ENCODE data around the gene XRRA1.
A peak's percentile ranks its signal among the peaks of the same experiment; 100 is the strongest.
"Not testable (repeated sequence)": the region's sequence is repeated elsewhere in the genome, so short reads cannot be mapped to it uniquely, and the experiment has no call there.

The XRRA1 gene

GRCh38 chr11:74948898-74949752, at the start of gene XRRA1, which contains the start of gene SPCS2:
Gene XRRA1 (minus strand): TSS chr11:74949091. CDS start chr11:74940878, 8,213 bp downstream.
Gene SPCS2 (plus strand): TSS chr11:74949266. CDS start chr11:74949286, 20 bp downstream.
- peak; percentile 98 for DNase-seq (ENCODE audit: low read depth, low spot score)
- H3K36me3 ChIP-seq (ENCODE audit: insufficient read depth, insufficient read length, low read length) = peaks cover 35% of the 10 kb centered on the region

GRCh38 chr11:74992852-74993251, 44.0 kb upstream of the XRRA1 start:
- DNase-seq (ENCODE audit: low read depth, low spot score) = no peak

More at GRCh38 chr11:74948898-74949752, at the start of gene XRRA1, which contains the start of gene SPCS2:
- H3K9ac ChIP-seq (ENCODE audit: insufficient read length, low read depth) = peak within 1 kb of the TSS; percentile 86
- TF ChIP-seq SUZ12 (IDR thresholded peaks at IDR 0.05; ENCODE audit: extremely low read depth, insufficient read depth, insufficient read length) (no peak), YY1 (IDR thresholded peaks at IDR 0.05; ENCODE audit: insufficient read depth, insufficient read length) (peak; percentile 84)
- no peaks in the 10 kb centered on the region for H3K27me3 ChIP-seq (ENCODE audit: insufficient read depth, insufficient read length)
- no peaks in the 10 kb centered on the region for H3K4me1 ChIP-seq (ENCODE audit: insufficient read depth, insufficient read length)
- H3K9me3 ChIP-seq (ENCODE audit: insufficient read depth, low read length) = no peaks in the 10 kb centered on the region
- peak within 1 kb of the TSS; percentile 83 for H3K4me3 ChIP-seq (ENCODE audit: insufficient read length, low read depth)

GRCh38 chr11:74990941-74991340, 42.0 kb upstream of the XRRA1 start:
- no peak overlapping the region for H3K9ac ChIP-seq (ENCODE audit: insufficient read length, low read depth)
- peaks cover 18% of the 10 kb centered on the region for H3K36me3 ChIP-seq (ENCODE audit: insufficient read depth, insufficient read length, low read length)
- no peaks in the 10 kb centered on the region for H3K27me3 ChIP-seq (ENCODE audit: insufficient read depth, insufficient read length)
- no peaks in the 10 kb centered on the region for H3K4me1 ChIP-seq (ENCODE audit: insufficient read depth, insufficient read length)
- TF ChIP-seq YY1 (IDR thresholded peaks at IDR 0.05; ENCODE audit: insufficient read depth, insufficient read length) = no peak
- no peaks in the 10 kb centered on the region for H3K9me3 ChIP-seq (ENCODE audit: insufficient read depth, low read length)
- no peak overlapping the region for H3K4me3 ChIP-seq (ENCODE audit: insufficient read length, low read depth)
- DNase-seq (ENCODE audit: low read depth, low spot score) = no peak

More at GRCh38 chr11:74992852-74993251, 44.0 kb upstream of the XRRA1 start:
- Histone ChIP-seq H3K36me3 (ENCODE audit: insufficient read depth, insufficient read length, low read length) (peaks cover 23% of the 10 kb centered on the region), H3K9me3 (ENCODE audit: insufficient read depth, low read length) (no peaks in the 10 kb centered on the region), H3K4me1 (ENCODE audit: insufficient read depth, insufficient read length) (no peaks in the 10 kb centered on the region), H3K9ac (ENCODE audit: insufficient read length, low read depth) (no peak overlapping the region), H3K4me3 (ENCODE audit: insufficient read length, low read depth) (no peak overlapping the region), H3K27me3 (ENCODE audit: insufficient read depth, insufficient read length) (no peaks in the 10 kb centered on the region)
- TF ChIP-seq YY1 (IDR thresholded peaks at IDR 0.05; ENCODE audit: insufficient read depth, insufficient read length) (no peak), ZNF274 (IDR thresholded peaks at IDR 0.05; ENCODE audit: low read depth, low read length) (no peak), SUZ12 (IDR thresholded peaks at IDR 0.05; ENCODE audit: extremely low read depth, insufficient read depth, insufficient read length) (no peak)

GRCh38 chr11:74990150-74990549, 41.3 kb upstream of the XRRA1 start:
- not testable (repeated sequence) for H3K9me3 ChIP-seq (ENCODE audit: insufficient read depth, low read length); DNase-seq (ENCODE audit: low read depth, low spot score); H3K4me1 ChIP-seq (ENCODE audit: insufficient read depth, insufficient read length); H3K4me3 ChIP-seq (ENCODE audit: insufficient read length, low read depth); H3K9ac ChIP-seq (ENCODE audit: insufficient read length, low read depth); H3K27me3 ChIP-seq (ENCODE audit: insufficient read depth, insufficient read length)
- peaks cover 11% of the 10 kb centered on the region for H3K36me3 ChIP-seq (ENCODE audit: insufficient read depth, insufficient read length, low read length)

GRCh38 chr11:74989260-74989638, 40.4 kb upstream of the XRRA1 start:
- peak overlapping the region; percentile 71 for H3K4me3 ChIP-seq (ENCODE audit: insufficient read length, low read depth)
- peaks cover 3% of the 10 kb centered on the region for H3K36me3 ChIP-seq (ENCODE audit: insufficient read depth, insufficient read length, low read length)
- H3K9me3 ChIP-seq (ENCODE audit: insufficient read depth, low read length) = no peaks in the 10 kb centered on the region
- no peaks in the 10 kb centered on the region for H3K4me1 ChIP-seq (ENCODE audit: insufficient read depth, insufficient read length)
- no peak for TF ChIP-seq YY1 (IDR thresholded peaks at IDR 0.05; ENCODE audit: insufficient read depth, insufficient read length)
- no peak for TF ChIP-seq SUZ12 (IDR thresholded peaks at IDR 0.05; ENCODE audit: extremely low read depth, insufficient read depth, insufficient read length)
- TF ChIP-seq ZNF274 (IDR thresholded peaks at IDR 0.05; ENCODE audit: low read depth, low read length) = no peak
- peak overlapping the region; percentile 85 for H3K9ac ChIP-seq (ENCODE audit: insufficient read length, low read depth)
- DNase-seq (ENCODE audit: low read depth, low spot score) = no peak
- no peaks in the 10 kb centered on the region for H3K27me3 ChIP-seq (ENCODE audit: insufficient read depth, insufficient read length)

GRCh38 chr11:74988541-74989259, 39.8 kb upstream of the XRRA1 start, which contains the start of gene NEU3:
Gene NEU3 (plus strand): TSS chr11:74988933. CDS start chr11:74989061, 128 bp downstream.
- H3K36me3 ChIP-seq (ENCODE audit: insufficient read depth, insufficient read length, low read length) = peaks cover 3% of the 10 kb centered on the region
- H3K9me3 ChIP-seq (ENCODE audit: insufficient read depth, low read length) = no peaks in the 10 kb centered on the region
- DNase-seq (ENCODE audit: low read depth, low spot score) = peak; percentile 61
- H3K4me1 ChIP-seq (ENCODE audit: insufficient read depth, insufficient read length) = no peaks in the 10 kb centered on the region
- H3K4me3 ChIP-seq (ENCODE audit: insufficient read length, low read depth) = peak within 1 kb of the TSS; percentile 71
- H3K27me3 ChIP-seq (ENCODE audit: insufficient read depth, insufficient read length) = no peaks in the 10 kb centered on the region
- H3K9ac ChIP-seq (ENCODE audit: insufficient read length, low read depth) = peak within 1 kb of the TSS; percentile 85
- TF ChIP-seq SUZ12 (IDR thresholded peaks at IDR 0.05; ENCODE audit: extremely low read depth, insufficient read depth, insufficient read length) (no peak), YY1 (IDR thresholded peaks at IDR 0.05; ENCODE audit: insufficient read depth, insufficient read length) (no peak), ZNF274 (IDR thresholded peaks at IDR 0.05; ENCODE audit: low read depth, low read length) (no peak)

GRCh38 chr11:74984730-74985129, 35.8 kb upstream of the XRRA1 start:
- DNase-seq (ENCODE audit: low read depth, low spot score) = no peak
- Histone ChIP-seq H3K27me3 (ENCODE audit: insufficient read depth, insufficient read length) (no peaks in the 10 kb centered on the region), H3K4me3 (ENCODE audit: insufficient read length, low read depth) (no peak overlapping the region), H3K9me3 (ENCODE audit: insufficient read depth, low read length) (no peaks in the 10 kb centered on the region), H3K9ac (ENCODE audit: insufficient read length, low read depth) (no peak overlapping the region), H3K36me3 (ENCODE audit: insufficient read depth, insufficient read length, low read length) (peaks cover 3% of the 10 kb centered on the region), H3K4me1 (ENCODE audit: insufficient read depth, insufficient read length) (no peaks in the 10 kb centered on the region)
- TF ChIP-seq ZNF274 (IDR thresholded peaks at IDR 0.05; ENCODE audit: low read depth, low read length) = no peak
- no peak for TF ChIP-seq SUZ12 (IDR thresholded peaks at IDR 0.05; ENCODE audit: extremely low read depth, insufficient read depth, insufficient read length)
- TF ChIP-seq YY1 (IDR thresholded peaks at IDR 0.05; ENCODE audit: insufficient read depth, insufficient read length) = no peak
